Psoas muscle (tissue), 8 donors: ENCODE data around the gene DISC1. TPM values are rescaled to one million over a fixed set of nuclear protein-coding genes. Genes with fewer than 3 reads are reported as not detected.

Experiments used
- ATAC-seq, 4 donors: fragments of 200-7000 bp; cut with Tn5 transposase; one replicate each; pipeline ENCODE4 v1.9.1; 2020; ENCODE audit warnings: moderate library complexity in 3 of 4, mild to moderate bottlenecking in 2 of 4
- DNase-seq, 2 donors: peaks; one replicate each; pipeline ENCODE4 v3.0.0-alpha.2; 2020
- H3K27ac ChIP-seq: fragments of 200-600 bp; one replicate; pipeline ENCODE4 v1.8.0; 2022
- H3K27me3 ChIP-seq, 3 donors: fragments of 200-600 bp in 1 of 3; one replicate each; pipeline versions ENCODE4 v1.6.1 to v1.8.0; 2013 to 2022; ENCODE audit warnings: low read length in 2 of 3, mild to moderate bottlenecking in 2 of 3, moderate library complexity in 1 of 3; ENCODE audit not compliant: insufficient read depth in 3 of 3
- H3K36me3 ChIP-seq, 2 donors: fragments of 200-600 bp in 1 of 2; one replicate each; pipeline versions ENCODE4 v1.6.1 to v1.8.0; 2013 to 2022; ENCODE audit warnings: low read depth in 1 of 2, mild to moderate bottlenecking in 1 of 2, moderate library complexity in 1 of 2; ENCODE audit not compliant: insufficient read depth in 1 of 2
- H3K4me1 ChIP-seq: fragments of 200-600 bp; one replicate; pipeline ENCODE4 v1.8.0; 2022
- H3K4me3 ChIP-seq: fragments of 200-600 bp; one replicate; pipeline ENCODE4 v1.8.0; 2022; ENCODE audit warnings: mild to moderate bottlenecking
- H3K9me3 ChIP-seq: fragments of 200-600 bp; one replicate; pipeline ENCODE4 v1.8.0; 2022
- WGBS, 3 donors: extraction: QIAGEN DNeasy Blood & Tissue Kit; methylation state at CpG; one replicate each; pipeline versions ENCODE4 v1.1.6 to v1.1.7; 2013; 5-methylcytosine and 5-hydroxymethylcytosine counted together
- intact Hi-C, 2 donors: fragments of 100-400 bp; cut with DNase I; formaldehyde crosslinking; loops; one replicate each; pipeline versions ENCODE4 v1.11.0 to v1.14.2; 2022
- polyA plus RNA-seq, 3 donors: library from polyadenylated mRNA; stranded (reverse); fragments of 200-250 nt; gene quantifications; one replicate each; pipeline ENCODE4 v1.2.3, GENCODE V29; 2013
- total RNA-seq, 4 donors: library from RNA; stranded (reverse); fragmentation: NEBNext Ultra II Directional in 2 of 4; extraction: Animal tissue kit (Norgen Biotek cat#: 25700) in 2 of 4; gene quantifications; one replicate each; pipeline versions ENCODE4 v1.2.1 to v1.2.4, GENCODE V29; 2021 to 2023
- TF ChIP-seq, protein P1 (sequence below): fragments of 200-600 bp; IDR thresholded peaks from one replicate; pipeline ENCODE4 v1.8.0; 2022; ENCODE audit warnings: antibody characterized with exemption
- donor health status: healthy with polysubstance abuse.
- donor health status: DM: no; HTN: no; CAD: no; lungs with moderate emphysema.
- donor health status: Bipolar disorder and iron deficiency.
- donor health status: healthy.
- donor health status: DM: yes; HTN: yes; CAD: no.
- donor health status: DM: no; HTN: no; CAD: no.
- donor health status: DM: no; HTN: no; CAD: no.
- donor health status: DM: yes; HTN: yes; CAD: no.

DISC1 gene
- total and polyA plus RNA-seq, 7 donors, result 0.35 to 2.8 (median 1.6) TPM

DNA sequence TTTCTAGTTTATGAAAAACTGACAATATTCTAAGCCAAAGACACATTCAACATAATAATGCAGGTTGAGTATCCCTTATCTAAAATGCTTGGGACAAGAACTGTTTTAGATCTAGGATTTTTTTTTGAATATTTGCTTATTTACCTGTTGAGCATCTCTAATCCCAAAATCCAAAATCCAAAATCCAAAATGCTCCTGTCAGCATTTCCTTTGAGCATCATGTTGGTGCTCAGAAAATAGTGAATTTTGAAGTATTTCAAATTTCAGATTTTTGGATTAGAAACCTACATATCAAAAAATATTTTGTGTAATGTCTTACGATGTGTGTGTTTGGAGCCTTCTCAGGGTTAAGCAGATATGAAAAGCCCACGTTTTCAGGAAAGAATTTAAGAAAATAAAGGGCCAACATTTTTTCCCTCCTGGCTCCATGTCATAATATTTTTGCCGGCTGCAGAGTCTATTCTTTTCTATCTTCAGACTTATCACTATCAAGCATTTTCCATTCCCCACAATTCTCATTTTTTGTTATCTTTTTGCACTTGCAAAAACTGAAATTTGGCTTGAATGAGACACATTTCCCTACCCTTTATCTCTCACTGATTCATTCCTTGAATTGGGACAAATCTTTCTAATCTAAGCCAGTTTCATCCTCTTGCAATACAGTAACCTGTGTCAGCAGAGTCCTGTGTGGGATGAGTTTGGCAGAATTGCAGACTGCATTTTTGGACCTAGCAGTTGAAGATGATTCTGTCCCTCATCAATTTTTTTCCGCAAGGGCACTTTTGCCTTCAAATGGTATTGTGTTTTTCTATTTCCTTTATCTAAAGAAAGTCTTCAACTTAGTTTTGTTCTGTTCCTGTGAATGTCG lies 233.9 kb downstream of the DISC1 start:
- intact Hi-C loops, result loop anchor here in 1 of 2 donors (10.0 kb wide), 1 partner anchor 764 kb away; no protein-coding TSS in a partner anchor
- ATAC-seq (no peak), DNase-seq (no peak)
- H3K4me1 ChIP-seq, result peaks cover 12% of the 10 kb centered on the region
- H3K9me3 ChIP-seq, result no peaks in the 10 kb centered on the region
- no peaks in the 10 kb centered on the region for H3K27me3 ChIP-seq
- no peak overlapping the region for H3K4me3 ChIP-seq
- H3K36me3 ChIP-seq, result no peaks in the 10 kb centered on the region
- no peak overlapping the region for H3K27ac ChIP-seq
- 67 to 77% (median 69%) methylated on average over 5 of the region's 5 CpGs for WGBS, 3 donors
- TF ChIP-seq, protein P1, sequence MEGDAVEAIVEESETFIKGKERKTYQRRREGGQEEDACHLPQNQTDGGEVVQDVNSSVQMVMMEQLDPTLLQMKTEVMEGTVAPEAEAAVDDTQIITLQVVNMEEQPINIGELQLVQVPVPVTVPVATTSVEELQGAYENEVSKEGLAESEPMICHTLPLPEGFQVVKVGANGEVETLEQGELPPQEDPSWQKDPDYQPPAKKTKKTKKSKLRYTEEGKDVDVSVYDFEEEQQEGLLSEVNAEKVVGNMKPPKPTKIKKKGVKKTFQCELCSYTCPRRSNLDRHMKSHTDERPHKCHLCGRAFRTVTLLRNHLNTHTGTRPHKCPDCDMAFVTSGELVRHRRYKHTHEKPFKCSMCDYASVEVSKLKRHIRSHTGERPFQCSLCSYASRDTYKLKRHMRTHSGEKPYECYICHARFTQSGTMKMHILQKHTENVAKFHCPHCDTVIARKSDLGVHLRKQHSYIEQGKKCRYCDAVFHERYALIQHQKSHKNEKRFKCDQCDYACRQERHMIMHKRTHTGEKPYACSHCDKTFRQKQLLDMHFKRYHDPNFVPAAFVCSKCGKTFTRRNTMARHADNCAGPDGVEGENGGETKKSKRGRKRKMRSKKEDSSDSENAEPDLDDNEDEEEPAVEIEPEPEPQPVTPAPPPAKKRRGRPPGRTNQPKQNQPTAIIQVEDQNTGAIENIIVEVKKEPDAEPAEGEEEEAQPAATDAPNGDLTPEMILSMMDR, result no peak

DNA sequence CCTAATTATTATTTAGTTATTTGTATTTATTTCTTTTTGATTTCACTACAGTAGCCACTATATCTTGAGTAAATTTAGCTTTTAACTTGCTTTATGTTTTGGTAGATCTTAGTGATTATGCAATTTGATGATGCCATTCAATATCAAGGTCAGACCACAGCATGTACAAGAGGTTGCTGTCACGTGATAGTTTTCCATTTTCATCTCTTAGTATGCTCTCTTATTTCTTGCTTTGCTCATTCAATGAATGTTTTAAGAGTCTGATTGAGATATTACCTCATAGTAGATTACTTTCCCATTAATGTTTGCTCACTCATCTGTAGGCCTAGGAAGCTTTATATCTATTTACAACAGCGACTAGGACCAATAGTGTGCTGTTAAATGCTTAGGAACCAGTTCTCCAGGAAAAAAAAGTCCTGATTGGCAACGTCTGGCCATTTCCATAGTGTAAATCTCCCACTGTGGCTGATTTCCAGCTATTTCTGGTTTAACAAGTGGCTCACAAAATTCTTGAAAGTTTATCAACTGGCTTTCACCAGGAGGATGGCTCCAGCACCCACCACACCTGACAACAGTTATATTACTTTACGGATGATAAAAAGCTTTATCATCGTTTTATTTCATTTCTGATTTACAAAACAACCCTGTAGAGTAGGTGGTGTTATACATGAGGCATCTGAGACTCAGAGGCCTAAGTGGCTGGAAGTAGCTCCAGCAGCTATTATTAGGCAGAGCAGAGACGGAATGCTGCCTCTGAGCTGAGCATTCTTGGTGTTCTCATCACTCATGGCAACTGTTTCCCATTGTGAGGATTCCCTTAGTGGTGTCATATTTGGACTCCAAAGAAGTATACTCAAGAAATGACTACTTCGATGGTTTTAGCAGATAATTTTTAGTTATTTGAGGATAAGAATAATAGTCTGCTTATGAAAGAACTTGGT lies 235.2 kb downstream of the DISC1 start:
- Histone ChIP-seq H3K27ac (peak overlapping the region; percentile 44), H3K4me1 (peaks cover 12% of the 10 kb centered on the region), H3K9me3 (no peaks in the 10 kb centered on the region), H3K4me3 (no peak overlapping the region), H3K27me3 (no peaks in the 10 kb centered on the region), H3K36me3 (no peaks in the 10 kb centered on the region)
- WGBS, 3 donors, result 31 to 39% (median 31%) methylated on average over 7 of the region's 7 CpGs
- intact Hi-C loops, result loop anchor here in 1 of 2 donors (10.0 kb wide), 1 partner anchor 763 kb away; no protein-coding TSS in a partner anchor
- DNase-seq (no peak), ATAC-seq (peak; percentile 79 to 88 (median 86))
- TF ChIP-seq, protein P1, result no peak

DNA sequence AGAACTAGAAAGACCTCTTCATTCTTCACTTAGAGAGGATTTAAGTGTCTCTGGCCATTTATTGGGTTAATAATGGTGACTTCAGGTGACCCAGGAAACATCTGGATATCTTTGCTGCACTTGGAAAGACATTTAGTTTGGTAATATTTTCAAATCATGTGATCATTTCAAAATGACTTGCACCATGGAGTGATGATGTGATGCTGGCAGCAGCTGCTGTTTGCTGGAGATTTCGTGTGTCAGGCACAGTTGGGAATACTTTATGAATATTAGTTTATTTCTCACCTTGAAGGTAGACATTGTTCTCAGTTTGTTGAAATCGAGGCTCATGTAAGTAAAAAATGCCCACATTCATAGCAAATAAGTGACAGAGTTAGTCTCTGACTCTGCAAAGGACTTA lies 236.0 kb downstream of the DISC1 start:
- intact Hi-C loops, result loop anchor here in 1 of 2 donors (10.0 kb wide), 1 partner anchor 762 kb away; no protein-coding TSS in a partner anchor
- Histone ChIP-seq H3K4me3 (no peak overlapping the region), H3K27me3 (no peaks in the 10 kb centered on the region), H3K9me3 (no peaks in the 10 kb centered on the region), H3K27ac (no peak overlapping the region), H3K4me1 (peaks cover 12% of the 10 kb centered on the region), H3K36me3 (no peaks in the 10 kb centered on the region)
- 69 to 76% (median 73%) methylated on average over 2 of the region's 2 CpGs for WGBS, 3 donors
- no peak for ATAC-seq
- TF ChIP-seq, protein P1, result no peak
- no peak for DNase-seq

DNA sequence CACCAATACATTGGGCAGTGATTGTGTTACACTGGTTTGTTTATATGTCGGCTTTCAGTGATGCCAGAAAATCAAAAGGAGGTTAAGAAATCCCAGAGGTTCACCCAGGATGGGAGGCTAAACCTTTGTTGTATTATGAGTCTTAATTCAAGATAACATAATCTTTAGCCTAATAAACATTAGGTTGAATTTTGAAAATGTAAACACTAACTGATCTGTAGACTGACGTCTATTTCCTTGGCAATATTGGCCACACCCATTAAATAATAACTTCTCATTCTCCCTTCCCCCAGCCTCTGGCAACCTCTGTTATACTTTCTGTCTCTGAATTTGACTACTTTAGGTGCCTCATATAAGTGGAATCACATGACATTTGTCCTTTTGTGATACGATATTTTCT lies 238.7 kb downstream of the DISC1 start:
- H3K4me1 ChIP-seq, result peaks cover 12% of the 10 kb centered on the region
- no peak overlapping the region for H3K27ac ChIP-seq
- H3K4me3 ChIP-seq, result no peak overlapping the region
- TF ChIP-seq, protein P1, result no peak
- no peaks in the 10 kb centered on the region for H3K9me3 ChIP-seq
- ATAC-seq, result no peak
- WGBS, 3 donors, result 65 to 88% (median 82%) methylated on average over 3 of the region's 3 CpGs
- no peak for DNase-seq
- no peaks in the 10 kb centered on the region for H3K27me3 ChIP-seq
- intact Hi-C loops, result loop anchor here (5.0 to 10.0 kb wide), 4 partner anchors 442 to 1377 kb away; no protein-coding TSS in a partner anchor
- H3K36me3 ChIP-seq, result no peaks in the 10 kb centered on the region
